ENCODE measurements around the gene ENPP3. TPM values are rescaled to one million over a fixed set of nuclear protein-coding genes. Genes with fewer than 3 reads are reported as not detected.
A peak's percentile ranks its signal among the peaks of the same experiment; 100 is the strongest.

The ENPP3 gene
- total and polyA plus RNA-seq, 2 of the 13 experiments (the other 11 are each of a cell fraction or from before 2014, with no cell fraction given): 40.0 to 75.4 TPM

GRCh38 chr6:131765081-131765803 lies 128.1 kb downstream of the ENPP3 start (continued):
- TF ChIP-seq ZNF800 (CRISPR knock-in tag; IDR thresholded peaks at IDR 0.05) (no peak), ZNF772 (CRISPR knock-in tag; IDR thresholded peaks at IDR 0.05) (no peak), ATF3 (CRISPR knock-in tag; IDR thresholded peaks at IDR 0.05) (no peak), ZBTB26 (CRISPR knock-in tag; IDR thresholded peaks at IDR 0.05; ENCODE audit: borderline replicate concordance) (no peak), ZNF367 (CRISPR knock-in tag; IDR thresholded peaks at IDR 0.05; ENCODE audit: borderline replicate concordance) (no peak), ASH2L (IDR thresholded peaks at IDR 0.05; ENCODE audit: insufficient read length, low read depth, low read length) (peak; percentile 46), ZNF30 (CRISPR knock-in tag; IDR thresholded peaks at IDR 0.05) (no peak), ZBTB46 (CRISPR knock-in tag; IDR thresholded peaks at IDR 0.05; ENCODE audit: borderline replicate concordance) (no peak), PAF1 (CRISPR knock-in tag; IDR thresholded peaks at IDR 0.05) (no peak), IRF2 (CRISPR knock-in tag; IDR thresholded peaks at IDR 0.05) (peak; percentile 46), SRF (IDR thresholded peaks at IDR 0.05; ENCODE audit: low read depth, low read length) (no peak), SALL2 (CRISPR knock-in tag; IDR thresholded peaks at IDR 0.05) (no peak), NFKB2 (CRISPR knock-in tag; IDR thresholded peaks at IDR 0.05; ENCODE audit: borderline replicate concordance) (no peak), STAT5B (CRISPR knock-in tag; IDR thresholded peaks at IDR 0.05) (no peak), MAZ (IDR thresholded peaks at IDR 0.05; ENCODE audit: borderline replicate concordance, low read depth, low read length) (no peak), MAZ (CRISPR knock-in tag; IDR thresholded peaks at IDR 0.05; ENCODE audit: low read depth) (no peak), POLR2AphosphoS5 (IDR thresholded peaks at IDR 0.05; ENCODE audit: low read depth, low read length) (no peak; the same call in 1 of the 2 replicates), ZNF609 (CRISPR knock-in tag; IDR thresholded peaks at IDR 0.05; ENCODE audit: borderline replicate concordance) (peak; percentile 86), ZNF24 (IDR thresholded peaks at IDR 0.05) (no peak)
